AG04449 (cell line): ENCODE results near the gene CSGALNACT2.

Experiments
- CTCF ChIA-PET: fragments of 350-600 bp; formaldehyde crosslinking; extraction: SDS; loops from one replicate; lab custom pipeline; 2021; ENCODE audit warnings: antibody characterized with exemption; lab: Yijun Ruan, JAX
- POLR2A ChIA-PET: fragments of 400-600, 350-600 bp; formaldehyde crosslinking; extraction: SDS; loops from one replicate; lab custom pipeline; 2020; ENCODE audit warnings: antibody characterized with exemption, inconsistent platforms; lab: Yijun Ruan, JAX
- DNase-seq: peaks from one replicate; pipeline ENCODE4 v3.0.0-alpha.2; 2010; ENCODE audit warnings: low read depth, low spot score
- H3K4me3 ChIP-seq: 2 replicates; pipeline ENCODE4 v1.5.1; 2011; ENCODE audit warnings: low read depth, mild to moderate bottlenecking, control low read depth, low read length
- CTCF ChIP-seq: IDR thresholded peaks from one replicate; pipeline ENCODE4 v1.5.1; 2011; ENCODE audit warnings: mild to moderate bottlenecking, moderate library complexity, low read length, control low read depth, inconsistent platforms; ENCODE audit not compliant: insufficient read depth; ENCODE audit errors: missing control alignments

CSGALNACT2 gene

GRCh38 chr10:43222210-43222720 is 84.0 kb downstream of the CSGALNACT2 start:
- DNase-seq, result no peak
- POLR2A ChIA-PET, result interaction anchor here (0.6 kb wide), 1 partner anchor 158 kb away, joined by 3 read pairs; no protein-coding TSS in a partner anchor
- no peak for TF ChIP-seq CTCF
- CTCF ChIA-PET, result interaction anchor here (0.8 to 2.4 kb wide), 3 partner anchors 17 to 51 kb away, joined by 3 to 7 read pairs (median 4); no protein-coding TSS in a partner anchor
- H3K4me3 ChIP-seq, result no peak overlapping the region

GRCh38 chr10:43223056-43223455 is 84.8 kb downstream of the CSGALNACT2 start:
- ChIA-PET CTCF (interaction anchor here (0.8 to 2.4 kb wide), 3 partner anchors 18 to 51 kb away, joined by 3 to 7 read pairs (median 4); no protein-coding TSS in a partner anchor), POLR2A (interaction anchor here (0.6 kb wide), 1 partner anchor 157 kb away, joined by 3 read pairs; no protein-coding TSS in a partner anchor)
- no peak overlapping the region for H3K4me3 ChIP-seq
- no peak for TF ChIP-seq CTCF
- no peak for DNase-seq

- ChIA-PET CTCF (interaction anchor here (2.2 kb wide), 1 partner anchor 20 kb away, joined by 12 read pairs; no protein-coding TSS in a partner anchor), POLR2A (no interaction called here)
- TF ChIP-seq CTCF, result no peak
- no peak for DNase-seq
- no peak overlapping the region for H3K4me3 ChIP-seq
Measured at GRCh38 chr10:43224321-43224720, 86.1 kb downstream of the CSGALNACT2 start.

GRCh38 chr10:43225004-43225786 is 87.0 kb downstream of the CSGALNACT2 start:
- ChIA-PET POLR2A (no interaction called here), CTCF (interaction anchor here (2.2 kb wide), 1 partner anchor 21 kb away, joined by 12 read pairs; no protein-coding TSS in a partner anchor)
- DNase-seq, result no peak
- H3K4me3 ChIP-seq, result no peak overlapping the region
- TF ChIP-seq CTCF, result no peak

GRCh38 chr10:43225787-43226153 is 87.5 kb downstream of the CSGALNACT2 start:
- no peak for DNase-seq
- no peak for TF ChIP-seq CTCF
- POLR2A ChIA-PET, result no interaction called here
- no peak overlapping the region for H3K4me3 ChIP-seq
- CTCF ChIA-PET, result interaction anchor here (2.2 kb wide), 1 partner anchor 21 kb away, joined by 12 read pairs; no protein-coding TSS in a partner anchor

GRCh38 chr10:43226441-43226840 is 88.2 kb downstream of the CSGALNACT2 start:
- CTCF ChIA-PET, result no interaction called here

More at GRCh38 chr10:43226441-43226840, 88.2 kb downstream of the CSGALNACT2 start:
- H3K4me3 ChIP-seq, result no peak overlapping the region
- no peak for TF ChIP-seq CTCF
- POLR2A ChIA-PET, result no interaction called here
- no peak for DNase-seq
